Neural progenitor cell (in vitro differentiated cells): ENCODE results near the gene RASA2. TPM values are rescaled to one million over a fixed set of nuclear protein-coding genes. Genes with fewer than 3 reads are reported as not detected.

Experiments used
- DNase-seq: peaks from one replicate; pipeline ENCODE4 v3.0.0-alpha.2; 2016; ENCODE audit warnings: low spot score
- H2AFZ ChIP-seq: fragments of 200-600 bp; sonication (generic); replicated peaks from 2 replicates; pipeline ENCODE4 v1.6.1; 2016; ENCODE audit warnings: antibody characterized with exemption
- H3F3A ChIP-seq: fragments of 200-600 bp; sonication (generic); 2 replicates; pipeline ENCODE4 v1.6.1; 2016; ENCODE audit warnings: antibody characterized with exemption, low read depth
- H3K27ac ChIP-seq: fragments of 200-600 bp; sonication (generic); 2 replicates; pipeline ENCODE4 v1.5.1; 2016; ENCODE audit warnings: mild to moderate bottlenecking
- H3K27me3 ChIP-seq: fragments of 200-600 bp; sonication (generic); 2 replicates; pipeline ENCODE4 v1.6.1; 2016; ENCODE audit warnings: mild to moderate bottlenecking, moderate library complexity
- H3K36me3 ChIP-seq: fragments of 200-600 bp; sonication (generic); 2 replicates; pipeline ENCODE4 v1.5.1; 2016
- H3K4me1 ChIP-seq: fragments of 200-600 bp; sonication (generic); 2 replicates; pipeline ENCODE4 v1.6.1; 2016; ENCODE audit warnings: mixed run types
- H3K4me2 ChIP-seq: fragments of 200-600 bp; sonication (generic); 2 replicates; pipeline ENCODE4 v1.6.1; 2016
- H3K4me3 ChIP-seq: fragments of 200-600 bp; sonication (generic); 2 replicates; pipeline ENCODE4 v1.5.1; 2016
- H3K79me2 ChIP-seq: fragments of 200-600 bp; sonication (generic); 2 replicates; pipeline ENCODE4 v1.6.1; 2016; ENCODE audit warnings: low read depth
- H3K9ac ChIP-seq: fragments of 200-600 bp; sonication (generic); 2 replicates; pipeline ENCODE4 v1.6.1; 2016
- H3K9me3 ChIP-seq: fragments of 200-600 bp; sonication (generic); 2 replicates; pipeline ENCODE4 v1.5.1; 2016; ENCODE audit warnings: low read depth
- H4K20me1 ChIP-seq: fragments of 200-600 bp; sonication (generic); 2 replicates; pipeline ENCODE4 v1.6.1; 2016; ENCODE audit warnings: low read depth
- H3K27ac Mint-ChIP-seq: 3 replicates; pipeline ENCODE4 v1.8.0; 2021; ENCODE audit warnings: mixed read lengths
- H3K27me3 Mint-ChIP-seq: 2 replicates; pipeline ENCODE4 v1.8.0; 2022; ENCODE audit warnings: low read depth, mild to moderate bottlenecking, inconsistent platforms, moderate library complexity, mixed read lengths; ENCODE audit not compliant: insufficient read depth
- H3K36me3 Mint-ChIP-seq: 3 replicates; pipeline ENCODE4 v1.8.0; 2021; ENCODE audit warnings: mixed read lengths
- H3K4me1 Mint-ChIP-seq: 3 replicates; pipeline ENCODE4 v1.8.0; 2021; ENCODE audit warnings: mixed read lengths
- H3K4me3 Mint-ChIP-seq: 3 replicates; pipeline ENCODE4 v1.8.0; 2021; ENCODE audit warnings: mild to moderate bottlenecking, moderate library complexity, mixed read lengths
- H3K9me3 Mint-ChIP-seq: 3 replicates; pipeline ENCODE4 v1.8.0; 2020; ENCODE audit warnings: mixed read lengths
- EZH2 ChIP-seq: fragments of 200-600 bp; sonication (generic); IDR thresholded peaks from 2 replicates; pipeline ENCODE4 v1.6.1; 2017; ENCODE audit warnings: antibody characterized with exemption, mild to moderate bottlenecking, moderate library complexity
- EZH2phosphoT487 ChIP-seq: fragments of 200-600 bp; sonication (generic); IDR thresholded peaks from 2 replicates; pipeline ENCODE4 v1.6.1; 2017; ENCODE audit warnings: antibody characterized with exemption
- total RNA-seq: library from RNA; depleted of rRNA; stranded (reverse); fragments of >200 nt; gene quantifications from 2 replicates; pipeline ENCODE4 v1.2.3, GENCODE V29; 2015; ENCODE audit warnings: low replicate concordance
- TF ChIP-seq, protein P1 (sequence below): fragments of 200-600 bp; sonication (generic); IDR thresholded peaks from 2 replicates; pipeline ENCODE4 v1.5.1; 2017; ENCODE audit warnings: antibody characterized with exemption, mild to moderate bottlenecking

The RASA2 gene
- total RNA-seq, 1 donor from 2014 or later: 48.4 TPM

DNA sequence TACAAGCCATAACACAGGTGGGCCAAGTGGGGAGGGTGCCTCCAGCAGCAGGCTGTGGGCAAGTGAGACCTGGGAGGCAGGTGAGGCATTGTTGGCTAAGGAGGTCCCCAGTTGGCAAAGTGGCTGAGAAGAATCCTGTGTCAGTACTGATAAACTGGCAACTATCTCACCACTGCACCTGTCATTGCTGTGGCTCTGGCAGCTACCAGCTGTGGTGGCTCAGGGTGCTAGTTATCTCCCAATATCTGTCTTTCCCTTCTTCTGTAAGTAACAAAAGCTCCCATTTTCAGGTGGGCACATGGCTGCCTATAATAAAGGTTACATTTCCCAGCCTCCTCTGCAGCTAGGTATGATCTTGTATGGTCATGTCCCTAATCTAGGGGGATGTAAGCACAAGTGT is 170.7 kb downstream of the RASA2 start:
- Histone ChIP-seq H3K4me2 (no peak overlapping the region), H3K4me3 (no peak overlapping the region), H3K79me2 (no peaks in the 10 kb centered on the region), H3K4me1 (peaks cover 5% of the 10 kb centered on the region), H3F3A (no peaks in the 10 kb centered on the region), H3K27ac (no peak overlapping the region), H3K9ac (no peak overlapping the region), H3K9me3 (no peaks in the 10 kb centered on the region), H2AFZ (no peak overlapping the region), H4K20me1 (no peaks in the 10 kb centered on the region), H3K27me3 (peaks cover 52% of the 10 kb centered on the region), H3K36me3 (no peaks in the 10 kb centered on the region)
- DNase-seq: no peak
- Mint-ChIP-seq H3K36me3 (no peaks in the 10 kb centered on the region), H3K27me3 (peaks cover 25% of the 10 kb centered on the region), H3K4me1 (peaks cover 8% of the 10 kb centered on the region), H3K9me3 (peaks cover 11% of the 10 kb centered on the region), H3K4me3 (no peak overlapping the region), H3K27ac (no peak overlapping the region)
- no peak for TF ChIP-seq EZH2
- TF ChIP-seq, protein P1, sequence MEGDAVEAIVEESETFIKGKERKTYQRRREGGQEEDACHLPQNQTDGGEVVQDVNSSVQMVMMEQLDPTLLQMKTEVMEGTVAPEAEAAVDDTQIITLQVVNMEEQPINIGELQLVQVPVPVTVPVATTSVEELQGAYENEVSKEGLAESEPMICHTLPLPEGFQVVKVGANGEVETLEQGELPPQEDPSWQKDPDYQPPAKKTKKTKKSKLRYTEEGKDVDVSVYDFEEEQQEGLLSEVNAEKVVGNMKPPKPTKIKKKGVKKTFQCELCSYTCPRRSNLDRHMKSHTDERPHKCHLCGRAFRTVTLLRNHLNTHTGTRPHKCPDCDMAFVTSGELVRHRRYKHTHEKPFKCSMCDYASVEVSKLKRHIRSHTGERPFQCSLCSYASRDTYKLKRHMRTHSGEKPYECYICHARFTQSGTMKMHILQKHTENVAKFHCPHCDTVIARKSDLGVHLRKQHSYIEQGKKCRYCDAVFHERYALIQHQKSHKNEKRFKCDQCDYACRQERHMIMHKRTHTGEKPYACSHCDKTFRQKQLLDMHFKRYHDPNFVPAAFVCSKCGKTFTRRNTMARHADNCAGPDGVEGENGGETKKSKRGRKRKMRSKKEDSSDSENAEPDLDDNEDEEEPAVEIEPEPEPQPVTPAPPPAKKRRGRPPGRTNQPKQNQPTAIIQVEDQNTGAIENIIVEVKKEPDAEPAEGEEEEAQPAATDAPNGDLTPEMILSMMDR: no peak
- TF ChIP-seq EZH2phosphoT487: no peak

GRCh38 chr3:141659821-141660613 is 173.2 kb downstream of the RASA2 start:
- Mint-ChIP-seq H3K4me1 (peaks cover 20% of the 10 kb centered on the region), H3K36me3 (no peaks in the 10 kb centered on the region), H3K9me3 (peaks cover 11% of the 10 kb centered on the region), H3K4me3 (peak overlapping the region; percentile 87), H3K27ac (no peak overlapping the region), H3K27me3 (peaks cover 24% of the 10 kb centered on the region)
- H3K4me3 ChIP-seq: peak overlapping the region; percentile 70
- H3K4me1 ChIP-seq: peaks cover 5% of the 10 kb centered on the region
- peak overlapping the region; percentile 95 for H3K4me2 ChIP-seq
- H3K9ac ChIP-seq: no peak overlapping the region
- H3K27ac ChIP-seq: no peak overlapping the region
- H3K36me3 ChIP-seq: no peaks in the 10 kb centered on the region
- no peaks in the 10 kb centered on the region for H4K20me1 ChIP-seq
- peaks cover 52% of the 10 kb centered on the region for H3K27me3 ChIP-seq
- H3K79me2 ChIP-seq: no peaks in the 10 kb centered on the region
- peak; percentile 78 for DNase-seq
- no peaks in the 10 kb centered on the region for H3F3A ChIP-seq
- peak overlapping the region; percentile 99 for H2AFZ ChIP-seq
- TF ChIP-seq, protein P1: no peak
- TF ChIP-seq EZH2phosphoT487 (peak; percentile 49), EZH2 (peak; percentile 63)
- H3K9me3 ChIP-seq: no peaks in the 10 kb centered on the region

- Histone ChIP-seq H3K4me3 (peak overlapping the region; percentile 70), H2AFZ (peak overlapping the region; percentile 99), H3K79me2 (no peaks in the 10 kb centered on the region), H3K27me3 (peaks cover 52% of the 10 kb centered on the region), H3K27ac (no peak overlapping the region), H4K20me1 (no peaks in the 10 kb centered on the region), H3K4me1 (peaks cover 5% of the 10 kb centered on the region), H3K4me2 (peak overlapping the region; percentile 95), H3K9ac (no peak overlapping the region), H3K36me3 (no peaks in the 10 kb centered on the region), H3K9me3 (no peaks in the 10 kb centered on the region), H3F3A (no peaks in the 10 kb centered on the region)
- Mint-ChIP-seq H3K36me3 (no peaks in the 10 kb centered on the region), H3K4me1 (peaks cover 20% of the 10 kb centered on the region), H3K9me3 (peaks cover 11% of the 10 kb centered on the region), H3K4me3 (peak overlapping the region; percentile 87), H3K27ac (no peak overlapping the region), H3K27me3 (peaks cover 24% of the 10 kb centered on the region)
- no peak for DNase-seq
- TF ChIP-seq, protein P1: no peak
Measured at GRCh38 chr3:141660614-141660947, 173.8 kb downstream of the RASA2 start.
